Karpas-422 (cell line): ENCODE data around the gene SNED1. TPM values are rescaled to one million over a fixed set of nuclear protein-coding genes. Genes with fewer than 3 reads are reported as not detected.

Experiments
- DNase-seq: peaks from one replicate; pipeline ENCODE4 v3.0.0-alpha.2; 2015
- H2AFZ ChIP-seq: fragments of 200-600 bp; sonication (generic); 2 replicates; pipeline ENCODE4 v1.6.1; 2014; ENCODE audit warnings: antibody characterized with exemption, low read length, mixed read lengths
- H3K27ac ChIP-seq: fragments of 200-600 bp; sonication (generic); 2 replicates; pipeline ENCODE4 v1.5.1; 2014; ENCODE audit warnings: mild to moderate bottlenecking, low read length, moderate library complexity
- H3K27me3 ChIP-seq: fragments of 200-600 bp; sonication (generic); 2 replicates; pipeline ENCODE4 v1.6.1; 2014; ENCODE audit warnings: low read length, mixed read lengths
- H3K36me3 ChIP-seq: fragments of 200-600 bp; sonication (generic); 2 replicates; pipeline ENCODE4 v1.6.1; 2014; ENCODE audit warnings: low read length, mixed read lengths; ENCODE audit not compliant: insufficient read depth
- H3K4me1 ChIP-seq: fragments of 200-600 bp; sonication (generic); 2 replicates; pipeline ENCODE4 v1.6.1; 2014; ENCODE audit warnings: mild to moderate bottlenecking, low read length, mixed read lengths
- H3K4me2 ChIP-seq: fragments of 200-600 bp; sonication (generic); 2 replicates; pipeline ENCODE4 v1.6.1; 2014; ENCODE audit warnings: low read length, low read depth, mild to moderate bottlenecking; ENCODE audit not compliant: poor library complexity, severe bottlenecking
- H3K4me3 ChIP-seq: fragments of 200-600 bp; sonication (generic); 2 replicates; pipeline ENCODE4 v1.5.1; 2014; ENCODE audit warnings: mild to moderate bottlenecking, antibody characterized with exemption, low read length, mixed read lengths
- H3K79me2 ChIP-seq: fragments of 200-600 bp; sonication (generic); 2 replicates; pipeline ENCODE4 v1.6.1; 2014; ENCODE audit warnings: mild to moderate bottlenecking, low read length, mixed read lengths
- H3K9ac ChIP-seq: fragments of 200-600 bp; sonication (generic); 2 replicates; pipeline ENCODE4 v1.6.0; 2014; ENCODE audit warnings: low read length
- H3K9me2 ChIP-seq: fragments of 200-600 bp; sonication (generic), shearing (Covaris generic); replicated peaks from 2 replicates; pipeline ENCODE4 v1.6.0; 2014; ENCODE audit warnings: mild to moderate bottlenecking, low read length, moderate library complexity; ENCODE audit not compliant: insufficient read depth
- H3K9me3 ChIP-seq: fragments of 300-700, 200-600 bp; sonication (generic); 2 replicates; pipeline ENCODE4 v1.6.1; 2014; ENCODE audit warnings: low read length, mixed read lengths
- H4K20me1 ChIP-seq: fragments of 200-600 bp; sonication (generic); 2 replicates; pipeline ENCODE4 v1.6.1; 2014; ENCODE audit warnings: mild to moderate bottlenecking, antibody characterized with exemption, low read length, low read depth; ENCODE audit not compliant: insufficient read depth
- total RNA-seq: library from RNA; depleted of rRNA; stranded (reverse); fragments of >200 nt; shearing (Covaris generic); gene quantifications from 2 replicates; pipeline ENCODE4 v1.2.3, GENCODE V29; 2014; ENCODE audit warnings: low replicate concordance

Gene SNED1
- total RNA-seq, 1 experiment from 2014 or later: 1.9 TPM

- peaks cover 8% of the 10 kb centered on the region; the same call in 1 of the 2 replicates for H3K9me3 ChIP-seq
- no peak overlapping the region for H3K27ac ChIP-seq
- H3K9ac ChIP-seq: no peak overlapping the region
- H3K27me3 ChIP-seq: no peaks in the 10 kb centered on the region
- no peak overlapping the region for H3K4me3 ChIP-seq
- no peak overlapping the region for H3K4me2 ChIP-seq
- H3K4me1 ChIP-seq: no peaks in the 10 kb centered on the region
- DNase-seq: no peak
- H4K20me1 ChIP-seq: no peaks in the 10 kb centered on the region
- H3K9me2 ChIP-seq: no peaks in the 10 kb centered on the region
- no peaks in the 10 kb centered on the region for H3K36me3 ChIP-seq
- H3K79me2 ChIP-seq: no peaks in the 10 kb centered on the region
- H2AFZ ChIP-seq: no peak overlapping the region
Measured at GRCh38 chr2:240998995-240999791, 775 bp downstream of the SNED1 start.

DNA sequence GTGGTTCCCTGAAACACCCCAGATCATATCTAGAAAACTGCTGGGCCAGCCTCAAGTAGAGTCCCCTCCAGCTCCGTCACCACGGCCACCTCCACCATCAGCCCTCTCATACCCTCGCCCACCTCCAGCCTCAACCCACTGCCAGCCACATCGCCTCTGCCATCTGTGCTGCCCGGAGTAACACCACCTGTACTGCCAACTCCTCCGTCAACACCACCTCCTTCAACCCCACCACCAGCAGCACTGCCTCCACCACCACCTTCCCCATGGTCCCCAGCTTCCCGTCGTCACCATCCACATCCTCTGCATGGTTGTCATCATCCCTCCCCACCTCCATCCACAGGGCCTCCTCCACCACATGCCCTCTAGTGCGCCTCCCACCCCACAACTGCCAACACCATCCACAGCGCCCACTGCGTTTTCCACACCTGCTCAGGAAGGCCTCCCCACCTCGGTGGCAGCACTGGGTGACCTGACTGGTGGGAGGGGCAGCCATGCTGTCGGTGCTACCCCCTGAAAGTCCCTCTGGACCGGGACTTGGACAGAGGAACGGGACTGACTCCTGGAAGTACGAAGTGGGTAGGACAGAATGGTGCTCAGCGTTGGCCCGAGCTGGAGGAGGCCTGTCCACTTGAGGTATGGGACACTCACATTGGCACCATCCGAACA, 1.6 kb downstream of the SNED1 start:
- Histone ChIP-seq H3K4me2 (no peak overlapping the region), H4K20me1 (no peaks in the 10 kb centered on the region), H3K9ac (no peak overlapping the region), H3K9me2 (no peaks in the 10 kb centered on the region), H2AFZ (no peak overlapping the region), H3K27me3 (no peaks in the 10 kb centered on the region), H3K36me3 (no peaks in the 10 kb centered on the region), H3K27ac (no peak overlapping the region), H3K4me1 (no peaks in the 10 kb centered on the region), H3K4me3 (no peak overlapping the region), H3K79me2 (no peaks in the 10 kb centered on the region), H3K9me3 (peaks cover 8% of the 10 kb centered on the region; the same call in 1 of the 2 replicates)
- no peak for DNase-seq

DNA sequence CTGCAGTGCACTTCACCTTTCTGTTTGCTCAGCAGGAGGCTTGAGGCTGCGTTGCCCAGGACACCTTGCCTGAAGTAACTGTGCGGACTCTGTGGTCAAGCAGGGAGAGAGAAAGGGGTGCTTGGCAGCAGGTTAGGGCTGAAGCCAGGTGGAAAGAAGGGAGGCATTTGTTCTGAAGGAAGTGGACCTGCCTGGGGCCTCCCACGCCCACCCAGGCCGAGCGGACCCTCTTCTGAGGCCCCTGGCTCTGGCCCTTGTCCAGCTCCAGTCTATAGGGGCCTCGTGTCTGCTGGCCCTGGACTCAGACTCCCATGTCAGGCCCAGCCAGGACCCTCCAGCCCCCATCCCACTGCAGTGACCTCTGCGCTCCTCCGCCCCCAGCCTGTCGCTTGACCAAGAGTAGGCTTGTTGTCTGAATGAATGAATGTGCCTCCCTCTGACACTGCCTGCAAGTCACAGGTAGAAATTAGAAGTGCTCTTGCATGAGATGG, 2.5 kb downstream of the SNED1 start:
- Histone ChIP-seq H3K9ac (no peak overlapping the region), H3K4me2 (no peak overlapping the region), H4K20me1 (no peaks in the 10 kb centered on the region), H3K9me2 (no peaks in the 10 kb centered on the region), H3K4me3 (no peak overlapping the region), H3K9me3 (peaks cover 8% of the 10 kb centered on the region), H3K79me2 (no peaks in the 10 kb centered on the region), H3K27me3 (no peaks in the 10 kb centered on the region), H3K36me3 (no peaks in the 10 kb centered on the region), H2AFZ (no peak overlapping the region), H3K4me1 (no peaks in the 10 kb centered on the region), H3K27ac (no peak overlapping the region)
- DNase-seq: no peak

GRCh38 chr2:241001413-241002274, 3.2 kb downstream of the SNED1 start:
- no peak for DNase-seq
- H3K9ac ChIP-seq: no peak overlapping the region
- H3K36me3 ChIP-seq: no peaks in the 10 kb centered on the region
- H4K20me1 ChIP-seq: no peaks in the 10 kb centered on the region
- H3K27me3 ChIP-seq: no peaks in the 10 kb centered on the region
- no peak overlapping the region for H2AFZ ChIP-seq
- H3K79me2 ChIP-seq: no peaks in the 10 kb centered on the region
- no peak overlapping the region for H3K4me3 ChIP-seq
- no peak overlapping the region for H3K4me2 ChIP-seq
- H3K9me2 ChIP-seq: no peaks in the 10 kb centered on the region
- no peak overlapping the region for H3K27ac ChIP-seq
- no peaks in the 10 kb centered on the region for H3K4me1 ChIP-seq
- H3K9me3 ChIP-seq: peaks cover 8% of the 10 kb centered on the region

GRCh38 chr2:241002275-241003046, 4.0 kb downstream of the SNED1 start:
- Histone ChIP-seq H3K9me2 (no peaks in the 10 kb centered on the region), H4K20me1 (no peaks in the 10 kb centered on the region), H3K27me3 (no peaks in the 10 kb centered on the region), H3K79me2 (no peaks in the 10 kb centered on the region), H2AFZ (no peak overlapping the region), H3K4me1 (no peaks in the 10 kb centered on the region), H3K9ac (no peak overlapping the region), H3K36me3 (no peaks in the 10 kb centered on the region), H3K9me3 (peaks cover 8% of the 10 kb centered on the region), H3K4me3 (no peak overlapping the region), H3K27ac (no peak overlapping the region), H3K4me2 (no peak overlapping the region)
- no peak for DNase-seq

GRCh38 chr2:241003047-241003360, 4.6 kb downstream of the SNED1 start:
- Histone ChIP-seq H3K79me2 (no peaks in the 10 kb centered on the region), H3K4me1 (no peaks in the 10 kb centered on the region), H2AFZ (no peak overlapping the region), H3K4me3 (no peak overlapping the region), H3K9ac (no peak overlapping the region), H3K9me2 (no peaks in the 10 kb centered on the region), H4K20me1 (no peaks in the 10 kb centered on the region), H3K27me3 (no peaks in the 10 kb centered on the region), H3K27ac (no peak overlapping the region), H3K4me2 (no peak overlapping the region), H3K9me3 (peaks cover 8% of the 10 kb centered on the region), H3K36me3 (no peaks in the 10 kb centered on the region)
- DNase-seq: no peak

DNA sequence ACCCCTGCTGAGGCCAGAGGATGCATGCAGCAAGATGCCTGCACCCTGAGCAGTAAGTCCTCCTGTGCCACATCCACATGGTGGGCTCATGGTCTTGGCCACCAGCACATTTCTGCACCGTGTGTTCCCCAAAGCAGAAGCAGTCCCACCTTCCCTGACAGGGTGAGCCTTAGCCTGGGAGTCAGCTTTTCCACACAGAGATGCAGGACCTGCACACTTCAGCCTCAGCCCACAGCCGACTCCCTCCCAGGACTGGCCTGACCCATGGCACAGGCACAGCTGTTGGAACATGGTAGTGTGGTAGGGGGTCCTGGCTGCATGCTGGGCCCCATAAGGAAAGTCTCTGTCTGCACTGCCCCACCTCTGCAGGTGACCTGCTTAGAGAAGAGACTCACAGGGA, 5.0 kb downstream of the SNED1 start:
- no peaks in the 10 kb centered on the region for H3K4me1 ChIP-seq
- no peak for DNase-seq
- H3K27ac ChIP-seq: no peak overlapping the region
- H3K4me3 ChIP-seq: no peak overlapping the region
- H3K27me3 ChIP-seq: no peaks in the 10 kb centered on the region
- H3K9me3 ChIP-seq: peaks cover 8% of the 10 kb centered on the region
- H3K9ac ChIP-seq: no peak overlapping the region
- H3K9me2 ChIP-seq: no peaks in the 10 kb centered on the region
- no peaks in the 10 kb centered on the region for H3K79me2 ChIP-seq
- no peaks in the 10 kb centered on the region for H4K20me1 ChIP-seq
- H3K36me3 ChIP-seq: no peaks in the 10 kb centered on the region
- no peak overlapping the region for H2AFZ ChIP-seq
- no peak overlapping the region for H3K4me2 ChIP-seq
